ENCODE data around the gene MDM2. TPM values are rescaled to one million over a fixed set of nuclear protein-coding genes. Genes with fewer than 3 reads are reported as not detected.

The MDM2 gene
- total RNA-seq, 1 experiment from 2014 or later, result 159 TPM

DNA sequence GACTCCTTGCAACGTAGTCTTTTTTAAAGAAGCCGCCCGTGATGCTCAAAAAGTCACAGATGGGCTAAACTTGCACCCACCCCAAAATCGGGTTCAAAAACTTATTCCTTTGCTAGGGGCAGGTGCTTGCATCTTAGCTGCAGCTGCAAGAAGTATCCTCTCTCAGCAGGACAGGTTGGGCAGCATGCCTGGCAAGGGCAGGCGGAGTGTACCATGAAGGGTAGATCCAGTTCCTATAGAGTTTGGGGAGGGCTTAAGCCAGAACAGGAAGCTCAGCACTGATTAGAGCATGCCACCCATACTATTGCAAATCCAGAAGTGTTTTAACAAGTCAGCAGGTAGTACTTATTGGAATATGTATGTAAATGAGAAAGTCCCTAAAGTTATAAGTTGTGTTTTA, 76.3 kb downstream of the MDM2 start:
- Histone ChIP-seq H4K5ac (ENCODE audit: insufficient read length, low read depth, low read length) (no peak overlapping the region), H2BK20ac (ENCODE audit: low read depth, low read length, poor library complexity, severe bottlenecking) (no peak overlapping the region), H3K9ac (ENCODE audit: extremely low read depth, insufficient read length, low read length) (no peak overlapping the region), H3K4me1 (ENCODE audit: insufficient read depth, low read length) (no peaks in the 10 kb centered on the region), H3K79me2 (ENCODE audit: insufficient read depth, low read length) (no peaks in the 10 kb centered on the region), H2BK120ac (ENCODE audit: low read depth, low read length, poor library complexity, severe bottlenecking) (no peak overlapping the region), H3K23me2 (ENCODE audit: insufficient read length, low read depth, low read length, poor library complexity, severe bottlenecking) (no peaks in the 10 kb centered on the region), H3K18ac (ENCODE audit: insufficient read length, low read depth, low read length) (no peak overlapping the region), H3K4me2 (ENCODE audit: insufficient read depth, insufficient read length, low read length) (no peak overlapping the region), H3K14ac (ENCODE audit: insufficient read depth, low read length) (no peak overlapping the region), H2BK5ac (ENCODE audit: insufficient read length, low read length) (no peak overlapping the region), H3K27ac (ENCODE audit: insufficient read length, low read depth, low read length) (no peak overlapping the region), H2BK12ac (ENCODE audit: insufficient read length, low read depth, low read length) (no peak overlapping the region), H3K27me3 (ENCODE audit: insufficient read depth, low read length) (no peaks in the 10 kb centered on the region), H3K4ac (ENCODE audit: low read depth, low read length) (no peak overlapping the region), H2AK5ac (ENCODE audit: insufficient read length, low read length) (no peak overlapping the region), H3K56ac (ENCODE audit: insufficient read length, low read depth, low read length) (no peak overlapping the region), H4K20me1 (ENCODE audit: control insufficient read depth, insufficient read depth, insufficient read length) (no peaks in the 10 kb centered on the region), H2BK15ac (ENCODE audit: low read depth, low read length) (no peak overlapping the region), H3K79me1 (ENCODE audit: insufficient read depth, low read depth, low read length, poor library complexity, severe bottlenecking) (no peaks in the 10 kb centered on the region), H3K9me3 (ENCODE audit: control insufficient read depth, low read depth, low read length) (no peaks in the 10 kb centered on the region), H4K91ac (ENCODE audit: insufficient read length, low read depth, low read length) (no peak overlapping the region), H3K23ac (ENCODE audit: insufficient read length, low read depth, low read length) (no peak overlapping the region), H4K8ac (replicated peaks; ENCODE audit: insufficient read length, low read depth, low read length) (no peak overlapping the region), H2AFZ (ENCODE audit: low read length) (no peak overlapping the region), H3T11ph (ENCODE audit: low read length) (no peak overlapping the region)
- peaks cover 6% of the 10 kb centered on the region in 2 experiments; a peak in 3 of 4 replicates for H3K4me1 Mint-ChIP-seq
- 0 out of 7 replicates have a peak, but pooled peaks cover 0 to 3% (median 0%) of the 10 kb centered on the region in 3 experiments for H3K36me3 Mint-ChIP-seq (ENCODE audit: insufficient read depth in 1 of 3, low read depth in 3 of 3)
- H3K9me3 Mint-ChIP-seq, result peaks cover 3 to 4% of the 10 kb centered on the region in 2 experiments; a peak in 3 of 5 replicates
- H3K27me3 Mint-ChIP-seq (ENCODE audit: low read depth), result no peaks in the 10 kb centered on the region
- H3K4me3 Mint-ChIP-seq, result no peak overlapping the region
- DNase-seq, result no peak
- TF ChIP-seq, protein P1, sequence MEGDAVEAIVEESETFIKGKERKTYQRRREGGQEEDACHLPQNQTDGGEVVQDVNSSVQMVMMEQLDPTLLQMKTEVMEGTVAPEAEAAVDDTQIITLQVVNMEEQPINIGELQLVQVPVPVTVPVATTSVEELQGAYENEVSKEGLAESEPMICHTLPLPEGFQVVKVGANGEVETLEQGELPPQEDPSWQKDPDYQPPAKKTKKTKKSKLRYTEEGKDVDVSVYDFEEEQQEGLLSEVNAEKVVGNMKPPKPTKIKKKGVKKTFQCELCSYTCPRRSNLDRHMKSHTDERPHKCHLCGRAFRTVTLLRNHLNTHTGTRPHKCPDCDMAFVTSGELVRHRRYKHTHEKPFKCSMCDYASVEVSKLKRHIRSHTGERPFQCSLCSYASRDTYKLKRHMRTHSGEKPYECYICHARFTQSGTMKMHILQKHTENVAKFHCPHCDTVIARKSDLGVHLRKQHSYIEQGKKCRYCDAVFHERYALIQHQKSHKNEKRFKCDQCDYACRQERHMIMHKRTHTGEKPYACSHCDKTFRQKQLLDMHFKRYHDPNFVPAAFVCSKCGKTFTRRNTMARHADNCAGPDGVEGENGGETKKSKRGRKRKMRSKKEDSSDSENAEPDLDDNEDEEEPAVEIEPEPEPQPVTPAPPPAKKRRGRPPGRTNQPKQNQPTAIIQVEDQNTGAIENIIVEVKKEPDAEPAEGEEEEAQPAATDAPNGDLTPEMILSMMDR (conservative IDR thresholded peaks at IDR 0.05), result no peak
- no peak overlapping the region for H3K27ac Mint-ChIP-seq
- WGBS (ENCODE audit: extremely low coverage, insufficient read length, low lambda C conversion rate), result no CpG with 5 or more reads among the region's 5 CpGs
